NOMO-1 treated with dmso at 0.1 percent for 144 hours (cell line): Measurements from ENCODE around the gene KAT7.
"Not testable (repeated sequence)": the region's sequence is repeated elsewhere in the genome, so short reads cannot be mapped to it uniquely, and the experiment has no call there.

Experiments used
- DNase-seq: peaks from one replicate; lab custom pipeline; 2025; ENCODE audit not compliant: unreplicated experiment; lab: John Stamatoyannopoulos, UW

The KAT7 gene

DNA sequence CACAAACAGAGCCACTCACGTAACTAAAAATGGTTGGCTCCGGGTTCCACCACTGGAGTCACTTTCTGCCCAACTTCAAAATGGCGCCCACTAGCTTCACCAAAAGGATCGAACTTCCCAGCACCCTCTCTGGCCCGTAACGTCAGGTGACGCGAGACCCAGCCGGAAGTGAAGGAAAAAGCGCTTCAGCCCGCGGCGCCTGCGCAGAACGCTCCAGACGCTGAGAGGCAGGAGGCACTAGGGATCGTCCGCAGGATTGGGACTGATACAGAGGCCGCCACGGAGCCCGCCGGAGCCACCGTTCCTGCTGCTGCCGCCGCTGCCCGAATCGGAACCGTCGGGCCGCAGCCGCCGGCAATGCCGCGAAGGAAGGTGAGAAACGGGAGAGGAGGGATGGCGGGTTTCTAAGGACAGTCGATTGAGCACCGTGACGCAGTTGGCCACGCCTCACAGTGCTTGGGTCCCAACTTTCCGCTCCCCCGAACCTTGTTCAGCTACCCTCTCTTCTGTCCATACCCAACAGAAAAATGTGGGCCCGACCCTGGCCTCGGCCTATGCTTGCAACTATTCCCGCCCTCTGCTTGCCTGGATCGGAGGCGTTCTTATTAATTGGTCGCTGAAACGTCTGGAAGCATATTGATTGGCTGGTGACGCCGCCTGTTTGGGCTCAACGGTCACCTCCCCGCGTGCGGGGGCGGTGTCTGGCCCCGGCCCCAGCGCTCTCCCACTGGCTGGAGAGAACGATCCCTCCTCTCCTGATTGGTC, at the start of gene KAT7:
Gene KAT7, plus strand, starts transcription at position 204 of the 765 bp plus-strand sequence. Its CDS starts 154 bp downstream, at position 358.
- peak; percentile 99 for DNase-seq

DNA sequence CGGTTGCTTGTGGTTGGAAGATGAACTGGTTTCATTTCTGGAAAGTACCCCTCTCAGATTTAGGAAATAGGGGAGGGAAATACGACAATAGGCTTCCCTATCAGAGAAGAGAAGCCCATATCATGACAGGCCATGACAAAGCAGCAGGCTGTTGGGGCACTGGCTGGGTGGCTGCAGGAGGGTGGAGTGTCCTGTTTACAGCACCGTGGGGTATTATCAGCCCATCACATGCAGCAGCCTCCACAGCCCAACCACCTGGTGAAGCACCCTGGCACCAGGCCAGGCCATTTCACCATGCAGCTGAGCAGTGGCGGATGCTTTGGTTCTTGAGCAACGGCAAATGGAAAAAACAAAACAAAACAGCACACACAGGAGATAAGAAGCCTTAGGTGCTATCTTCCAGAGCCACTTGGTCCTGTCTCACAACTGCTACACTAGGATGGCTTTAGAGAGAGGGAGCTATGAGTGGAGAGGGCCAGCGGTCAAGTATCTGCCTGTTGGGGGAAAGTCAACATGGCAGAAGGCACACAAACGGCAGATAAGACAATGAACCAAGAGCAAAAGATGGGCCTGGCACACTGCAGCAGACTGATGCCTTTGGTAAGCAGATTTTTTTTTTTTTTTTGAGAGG, 48.7 kb upstream of the KAT7 start:
- DNase-seq, result peak; percentile 84

DNA sequence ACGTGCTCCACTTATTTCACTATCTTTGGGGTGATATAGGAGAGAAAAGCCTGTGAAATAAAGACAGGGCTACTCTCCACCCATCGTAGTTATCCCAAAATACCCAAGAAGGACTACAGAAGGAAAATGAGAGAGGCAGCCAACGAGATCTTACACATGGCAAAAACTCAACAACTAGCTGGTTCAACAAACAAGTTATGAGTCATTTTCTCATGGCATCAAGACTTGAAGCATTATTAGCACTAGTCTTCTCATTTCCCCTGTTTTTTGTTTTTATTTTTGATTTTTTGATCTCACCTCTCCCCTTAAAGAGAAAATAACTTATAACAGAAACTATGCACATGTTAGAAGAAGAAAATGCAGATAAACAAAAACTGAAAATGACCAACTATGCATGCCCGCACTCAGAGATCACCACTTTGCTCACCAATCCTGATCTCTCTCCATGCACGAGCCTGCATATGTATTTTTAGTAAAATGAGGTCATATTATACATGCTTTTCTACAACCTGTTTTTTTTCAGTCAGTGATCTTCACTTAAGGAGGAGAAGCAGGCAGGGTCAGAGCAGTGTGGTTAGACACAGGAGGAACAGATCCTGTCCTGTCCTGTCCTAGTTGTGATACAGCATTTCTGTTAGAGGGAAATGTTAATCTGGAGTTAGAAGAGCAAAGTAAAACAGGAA, 47.3 kb upstream of the KAT7 start:
- peak; percentile 32 for DNase-seq

DNA sequence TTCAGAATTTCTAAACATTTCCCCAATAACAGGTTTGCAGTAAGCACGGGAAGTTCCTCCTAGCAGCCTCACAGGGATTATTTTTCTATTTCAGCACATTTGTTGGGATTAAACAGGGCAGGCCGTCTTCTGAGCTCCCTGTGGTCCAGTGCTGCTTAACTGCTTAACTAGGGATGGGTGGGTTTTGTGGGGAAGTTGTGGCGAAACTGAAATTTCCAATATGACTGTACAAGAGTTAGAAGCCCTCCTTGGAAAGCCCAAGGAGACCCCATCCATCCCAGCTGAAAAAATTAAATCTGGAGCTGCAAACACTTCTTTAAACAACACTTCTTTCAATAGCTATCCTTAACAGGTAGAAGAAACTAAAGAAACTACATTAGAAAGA, 46.8 kb upstream of the KAT7 start:
- DNase-seq, result no peak

DNA sequence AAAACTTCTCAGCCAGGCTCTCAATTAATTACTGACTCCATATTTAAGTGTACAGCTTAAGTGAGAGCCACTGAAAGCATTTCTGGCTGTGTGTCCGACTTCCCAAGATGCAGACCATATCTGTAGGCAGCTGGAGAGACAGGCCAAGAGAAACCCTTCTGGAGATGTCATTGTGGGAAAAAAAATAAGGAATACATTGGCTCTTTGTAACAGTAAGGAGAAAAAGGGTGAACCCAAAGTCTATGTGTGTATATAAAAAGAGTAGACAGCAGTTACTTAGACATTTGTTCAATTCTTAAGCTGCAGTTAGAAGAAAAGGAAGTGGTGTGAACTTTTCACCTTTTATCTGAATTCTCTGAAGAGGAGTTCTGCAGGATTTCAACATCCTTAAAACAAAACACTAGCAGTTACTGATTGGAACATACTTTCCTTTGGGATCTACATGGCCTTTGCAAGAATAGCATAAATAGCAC, 46.3 kb upstream of the KAT7 start:
- no peak for DNase-seq

DNA sequence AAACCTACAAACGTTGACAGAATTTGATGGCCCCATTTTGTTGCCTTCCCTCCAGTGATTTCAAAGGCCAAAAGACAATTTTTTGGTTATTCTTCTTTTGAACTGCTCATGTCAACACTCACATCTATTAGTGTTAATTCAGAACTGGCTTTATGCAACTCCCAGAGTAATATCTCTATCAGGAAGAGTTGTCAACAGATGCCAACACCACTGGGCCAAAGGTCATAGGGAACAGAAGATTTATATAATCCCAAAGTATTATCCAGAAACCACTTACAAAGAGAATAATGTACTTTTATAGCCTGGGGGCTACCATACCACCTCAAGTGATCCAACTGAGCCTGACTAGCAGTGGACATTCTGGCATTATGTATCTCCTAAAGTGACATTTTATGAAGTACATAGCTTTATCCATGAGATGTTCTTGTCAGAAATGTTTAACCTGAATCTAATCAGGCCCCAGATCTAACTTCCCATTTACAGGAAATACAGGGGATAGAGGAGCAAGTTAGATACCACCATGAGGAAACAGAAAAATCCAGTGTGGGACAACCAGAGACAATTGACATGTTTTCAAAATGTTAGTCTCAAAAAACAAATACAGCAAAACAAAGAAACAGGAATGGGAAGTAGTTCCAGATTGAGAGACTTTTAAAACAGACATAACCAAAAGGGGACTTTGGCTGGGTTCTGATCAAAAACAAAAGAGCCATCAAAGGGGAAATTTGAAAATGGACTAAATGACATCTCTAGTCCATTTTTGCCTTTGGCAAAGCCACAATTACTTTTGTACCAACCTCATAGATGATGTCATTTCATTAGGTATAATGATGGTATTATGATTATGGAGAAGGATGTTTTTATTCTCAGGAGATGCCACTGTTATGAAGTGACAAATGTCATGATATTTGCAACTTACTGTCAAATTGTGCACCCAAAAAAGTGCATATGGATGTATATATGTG, 43.0 kb upstream of the KAT7 start:
- no peak for DNase-seq

DNA sequence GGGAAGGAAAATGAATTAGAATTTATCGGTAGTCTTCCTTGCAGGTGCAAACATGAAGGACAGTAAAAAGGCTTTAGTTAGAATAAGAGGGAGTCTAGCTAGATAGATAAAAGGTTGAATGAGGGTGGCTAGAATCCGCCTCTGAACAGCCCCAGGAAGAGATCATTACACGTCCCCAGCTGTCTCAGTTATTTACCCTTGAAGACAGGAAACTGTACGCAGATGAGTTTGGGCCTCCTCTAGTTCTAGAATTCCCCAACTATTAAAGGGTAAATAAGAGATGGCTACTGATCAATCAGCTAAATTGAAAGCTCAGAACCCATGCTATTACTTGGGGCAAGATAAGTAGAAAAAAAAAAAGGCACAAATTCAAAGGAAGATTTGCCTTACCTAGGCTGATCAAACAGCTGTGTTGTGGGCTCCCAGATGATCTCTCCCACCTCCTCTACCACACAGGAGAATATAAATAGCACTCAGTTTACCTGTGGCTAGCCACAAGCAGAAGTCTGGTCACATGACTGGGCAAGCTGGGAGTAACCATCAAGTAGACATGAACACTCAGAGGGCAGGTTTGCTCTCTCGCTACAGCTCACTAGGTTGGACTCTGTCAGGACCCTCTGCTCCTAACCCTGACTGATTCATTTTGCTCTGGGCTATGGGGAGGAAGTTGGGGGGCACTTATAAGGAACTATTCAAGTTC, 41.5 kb upstream of the KAT7 start:
- DNase-seq, result no peak

DNA sequence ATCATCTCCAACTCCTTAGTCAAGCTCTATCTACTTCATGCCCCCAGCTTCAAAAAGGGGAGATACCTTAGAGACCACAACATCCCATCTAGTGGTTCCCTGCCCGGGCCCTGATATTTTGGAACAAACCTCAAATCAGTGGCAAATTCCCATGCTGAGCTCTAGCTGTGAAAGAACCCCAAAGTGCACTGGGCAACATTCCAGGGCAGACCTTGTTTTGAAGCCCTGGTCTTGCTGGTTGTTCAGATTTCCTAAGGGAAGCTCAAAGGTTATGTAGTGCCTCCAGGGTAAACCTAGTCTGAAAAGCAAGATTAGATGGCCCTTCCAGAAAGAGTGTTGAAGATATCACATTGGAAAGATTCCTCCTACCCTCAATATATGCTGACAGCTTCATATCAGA, 40.8 kb upstream of the KAT7 start:
- no peak for DNase-seq

DNA sequence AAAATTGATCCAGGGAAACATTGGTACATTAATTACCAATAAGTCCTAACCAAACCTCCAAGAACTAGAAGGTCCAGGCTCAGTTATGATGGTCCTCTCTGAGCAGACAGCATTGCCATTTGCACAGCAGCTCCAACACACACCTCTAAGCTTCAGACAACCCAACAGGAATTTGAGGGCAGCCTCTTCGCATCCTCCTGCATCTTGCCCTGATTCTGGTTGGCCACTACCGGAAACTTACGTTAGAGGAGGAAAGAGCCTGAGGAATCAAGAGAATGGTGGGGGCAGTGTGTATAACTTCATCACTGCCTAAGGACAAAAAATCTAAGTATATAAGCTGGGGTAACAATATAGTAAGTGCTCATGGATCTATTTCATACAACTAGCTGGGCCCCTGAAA, 40.3 kb upstream of the KAT7 start:
- DNase-seq, result no peak

DNA sequence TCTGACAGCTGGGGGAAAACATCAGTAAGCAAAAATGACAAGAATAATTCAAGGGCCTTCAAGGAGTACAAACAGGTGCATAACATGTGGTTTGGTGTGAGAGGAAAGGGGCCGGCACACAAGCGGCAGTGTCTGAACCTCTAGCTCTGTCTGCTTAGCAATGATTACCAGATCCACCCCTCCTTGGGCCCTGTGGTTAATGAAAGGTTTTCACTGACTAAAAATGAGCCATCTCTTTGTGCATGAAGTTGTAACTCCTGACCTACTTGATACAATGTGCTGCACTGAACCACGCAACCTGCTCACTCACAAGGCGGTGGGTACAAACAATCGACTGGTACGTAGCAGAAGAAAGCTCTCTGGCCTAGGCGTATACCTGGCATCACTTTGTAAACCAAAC, 39.7 kb upstream of the KAT7 start:
- no peak for DNase-seq

DNA sequence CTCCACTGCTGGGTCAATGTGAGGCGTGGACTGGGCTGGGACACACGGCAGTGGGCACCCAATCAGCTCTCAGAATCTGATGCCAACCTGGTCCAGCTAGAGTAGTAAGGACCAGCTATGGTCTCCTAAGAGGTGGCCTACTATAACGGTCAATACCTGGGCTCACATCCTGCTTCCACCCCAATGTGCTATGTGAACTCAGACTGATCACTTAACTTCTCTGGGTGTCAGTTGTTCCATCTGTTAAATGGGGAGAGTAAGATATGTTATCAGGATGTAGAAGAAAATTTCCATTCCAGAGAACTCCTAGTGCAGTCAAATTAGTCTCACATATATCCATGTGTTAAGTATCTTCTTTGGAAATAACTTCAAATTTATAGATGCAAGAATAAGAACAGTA, 38.8 kb upstream of the KAT7 start:
- DNase-seq, result no peak

DNA sequence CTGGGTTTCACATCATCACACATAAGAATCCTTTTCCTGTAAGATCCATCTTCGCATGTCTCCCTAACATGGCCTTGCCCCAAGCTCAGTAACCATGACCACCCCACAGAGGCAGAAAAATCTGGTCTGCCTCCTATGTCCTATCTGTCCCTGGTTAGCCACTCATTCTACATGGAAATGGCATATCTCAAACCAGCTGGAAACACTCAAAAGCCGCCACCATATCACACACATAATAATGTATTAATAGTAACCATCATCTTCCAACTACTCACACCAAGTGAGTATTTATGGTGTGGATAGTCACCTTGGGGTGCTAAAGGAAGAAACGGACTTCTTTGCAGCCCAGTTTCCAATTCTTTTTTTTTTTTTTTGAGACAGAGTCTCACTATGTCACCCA, 36.0 kb upstream of the KAT7 start:
- DNase-seq, result no peak

DNA sequence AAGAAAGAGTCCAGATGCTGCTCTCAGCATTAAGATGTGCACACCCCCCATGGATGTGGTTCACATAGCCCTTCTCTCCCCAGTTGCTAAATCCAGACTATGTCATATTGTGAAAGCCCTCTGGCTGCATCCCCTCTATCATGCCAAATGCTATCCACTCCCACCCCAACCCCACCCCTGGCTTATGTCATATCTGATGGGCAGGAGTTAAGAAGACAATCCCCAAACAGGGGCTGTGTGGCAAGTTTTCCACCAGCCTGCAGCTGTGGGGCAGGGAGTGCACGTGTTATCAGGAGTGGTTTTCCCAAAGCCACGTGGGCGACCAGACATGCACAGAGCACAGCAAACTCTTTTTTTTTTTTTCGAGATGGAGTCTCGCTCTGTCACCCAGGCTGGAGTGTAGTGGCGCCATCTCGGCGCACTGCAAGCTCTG, 34.5 kb upstream of the KAT7 start:
- DNase-seq, result no peak

DNA sequence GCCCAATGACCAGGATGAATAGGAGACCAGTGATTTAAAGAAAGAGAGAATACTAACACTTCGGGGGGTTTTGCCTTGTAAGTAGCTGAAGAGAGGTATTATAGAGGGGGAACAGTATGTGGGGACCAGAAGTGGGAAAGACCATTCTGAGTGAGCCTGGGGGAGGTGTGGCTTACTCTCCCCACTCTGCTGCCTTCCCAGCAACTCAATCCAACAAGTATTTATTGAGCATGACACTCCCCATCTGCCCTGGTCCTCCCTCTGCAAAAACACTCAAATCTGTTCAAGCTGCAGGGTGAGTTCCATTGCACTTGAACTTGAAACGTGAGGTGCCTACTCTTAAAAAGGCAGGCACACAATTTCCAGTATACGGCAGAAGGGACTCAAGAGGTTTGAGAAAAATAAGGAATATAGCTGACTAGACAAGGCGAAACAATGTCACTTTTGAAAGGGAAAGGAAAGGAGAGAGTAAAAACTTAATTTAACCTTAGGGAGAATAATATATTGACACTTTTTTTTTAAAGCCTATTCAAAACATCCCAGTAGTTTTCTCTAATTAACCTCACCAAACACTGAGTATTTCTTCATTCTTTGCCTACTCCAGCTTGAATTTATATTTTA, 32.7 kb upstream of the KAT7 start:
- no peak for DNase-seq

DNA sequence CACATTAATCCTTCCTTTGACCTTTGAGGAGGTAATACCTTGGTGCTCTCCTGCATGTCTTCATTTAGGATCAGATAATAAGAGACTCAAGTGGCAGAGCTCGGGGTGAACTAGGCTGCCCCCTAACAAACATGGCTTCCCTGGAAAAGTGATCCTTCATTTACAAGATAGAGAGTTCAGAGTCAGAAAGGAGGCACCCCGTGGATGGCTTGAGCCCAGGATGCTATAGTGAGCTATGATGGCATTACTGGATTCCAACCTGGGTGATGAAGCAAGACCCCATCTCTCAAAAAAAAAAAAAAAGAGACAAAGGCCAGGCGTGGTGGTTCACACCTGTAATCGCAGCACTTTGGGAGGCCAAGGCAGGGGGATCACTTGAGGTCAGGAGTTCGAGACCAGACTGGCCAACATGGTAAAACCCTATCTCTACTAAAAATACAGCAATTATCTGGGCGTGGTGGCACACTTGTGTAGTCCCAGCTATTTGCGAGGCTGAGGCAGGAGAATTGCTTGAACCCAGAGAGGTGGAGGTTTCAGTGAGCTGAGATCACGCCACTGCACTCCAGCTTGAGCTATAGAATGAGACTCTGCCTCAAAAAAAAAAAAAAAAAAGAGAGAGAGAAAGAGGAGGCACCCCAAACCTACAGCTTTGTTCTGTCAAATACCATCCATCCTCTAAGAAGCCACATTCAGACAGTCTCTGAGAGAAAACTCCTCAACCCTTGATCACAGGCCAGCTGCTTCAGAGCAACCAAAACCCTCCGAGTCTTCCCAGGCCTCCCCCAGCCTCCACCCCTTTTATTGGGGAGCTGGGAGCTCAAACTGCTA, 31.9 kb upstream of the KAT7 start:
- DNase-seq, result no peak

DNA sequence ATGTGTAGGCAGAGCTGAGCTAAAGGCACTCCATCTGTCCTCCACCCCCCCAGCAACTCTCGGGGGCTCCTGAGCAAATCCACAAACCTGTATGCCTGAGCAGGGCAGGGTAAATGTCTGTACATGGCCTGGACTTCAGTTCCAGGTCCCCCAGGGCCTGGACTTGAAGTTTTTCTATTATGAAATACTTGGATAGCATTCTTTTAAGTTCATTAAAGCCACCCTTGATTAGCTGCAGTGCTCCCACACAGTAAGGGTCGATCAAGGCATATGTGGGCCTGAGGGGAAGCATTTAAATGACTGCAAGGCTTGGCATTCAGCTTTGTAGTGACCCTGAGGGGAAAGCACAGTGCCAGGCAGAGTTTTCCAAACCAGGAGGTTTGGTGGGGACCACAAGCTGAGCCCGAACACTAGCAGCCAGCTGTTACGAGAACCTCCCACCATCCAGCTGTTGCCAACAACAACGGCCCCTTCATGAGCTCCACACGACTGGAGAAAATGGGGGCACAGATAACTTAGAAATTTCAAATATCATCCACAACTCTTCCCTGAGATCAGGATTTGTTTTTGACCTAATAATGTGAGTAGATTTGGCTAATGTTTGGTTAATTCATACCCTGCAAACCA, 31.2 kb upstream of the KAT7 start:
- DNase-seq, result no peak

DNA sequence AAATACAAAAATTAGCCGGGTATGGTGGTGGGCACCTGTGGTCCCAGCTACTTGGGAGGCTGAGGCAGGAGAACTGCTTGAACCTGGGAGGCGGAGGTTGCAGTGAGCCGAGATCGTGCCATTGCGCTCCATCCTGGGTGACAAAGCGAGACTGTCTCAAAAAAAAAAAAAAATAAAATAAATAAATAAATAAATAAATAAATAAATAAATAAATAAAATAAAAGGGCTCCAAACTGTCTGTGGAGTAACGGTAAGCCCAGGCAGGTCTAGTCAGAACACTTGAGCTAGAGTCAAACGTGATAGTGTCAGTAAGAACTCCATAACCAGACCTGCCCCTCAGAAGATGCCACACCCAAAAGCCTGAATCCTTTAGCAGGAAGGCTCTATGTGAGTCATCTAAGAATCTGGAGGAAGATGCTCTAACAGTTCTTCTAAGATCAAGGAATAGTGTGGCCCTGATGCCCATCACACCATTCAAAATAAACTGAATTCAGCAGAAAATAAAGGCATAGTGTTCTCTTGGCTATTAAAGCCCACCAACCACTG, 29.9 kb upstream of the KAT7 start:
- DNase-seq, result not testable (repeated sequence)

DNA sequence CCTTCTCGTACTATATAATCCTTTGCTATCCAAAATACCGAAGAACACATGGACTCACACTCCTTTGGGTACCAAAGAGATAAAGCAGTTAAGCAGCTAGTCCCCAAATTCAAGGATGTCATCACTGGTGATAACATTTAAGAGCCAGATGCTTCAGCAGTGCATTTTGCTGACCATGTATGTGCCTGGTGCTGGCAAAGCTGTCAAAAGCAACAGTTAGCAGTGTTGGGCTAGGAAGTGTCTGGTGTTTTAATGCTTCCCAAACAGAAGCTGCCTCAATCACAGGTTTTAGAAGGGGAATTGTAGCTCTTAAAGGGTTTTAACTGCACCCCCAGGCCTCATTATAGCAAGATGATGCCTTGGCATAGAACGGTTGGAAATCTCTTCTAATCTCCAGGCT, 29.3 kb upstream of the KAT7 start:
- DNase-seq, result no peak
